Measurements from ENCODE around the gene GPRIN1.

The GPRIN1 gene

GRCh38 chr5:176629317-176629852 lies 19.4 kb upstream of the GPRIN1 start:
- H3K4me1 ChIP-seq (ENCODE audit: control insufficient read depth in 1 of 2, insufficient read depth in 2 of 2, low read length in 2 of 2), result peaks cover 0 to 17% of the 10 kb centered on the region in 2 donors
- H3K27ac ChIP-seq (ENCODE audit: low read length), result no peak overlapping the region
- H3K27me3 ChIP-seq (ENCODE audit: low read depth, low read length), result peaks cover 50% of the 10 kb centered on the region
- peak overlapping the region in 1 of 2 donors; percentile 57 for H3K4me3 ChIP-seq (ENCODE audit: low read depth in 1 of 2, low read length in 2 of 2)
- no peaks in the 10 kb centered on the region for H3K36me3 ChIP-seq (ENCODE audit: control insufficient read depth in 1 of 2, insufficient read depth in 2 of 2, low read length in 2 of 2)
- H3K9me3 ChIP-seq (ENCODE audit: control insufficient read depth in 1 of 2, low read length in 2 of 2), result no peaks in the 10 kb centered on the region

GRCh38 chr5:176628406-176629228 lies 18.7 kb upstream of the GPRIN1 start:
- H3K27me3 ChIP-seq (ENCODE audit: low read depth, low read length), result peaks cover 50% of the 10 kb centered on the region
- H3K4me1 ChIP-seq (ENCODE audit: control insufficient read depth in 1 of 2, insufficient read depth in 2 of 2, low read length in 2 of 2), result peaks cover 0 to 17% of the 10 kb centered on the region in 2 donors
- H3K36me3 ChIP-seq (ENCODE audit: control insufficient read depth in 1 of 2, insufficient read depth in 2 of 2, low read length in 2 of 2), result no peaks in the 10 kb centered on the region
- H3K4me3 ChIP-seq (ENCODE audit: low read depth in 1 of 2, low read length in 2 of 2), result no peak overlapping the region
- H3K9me3 ChIP-seq (ENCODE audit: control insufficient read depth in 1 of 2, low read length in 2 of 2), result no peaks in the 10 kb centered on the region
- no peak overlapping the region for H3K27ac ChIP-seq (ENCODE audit: low read length)

- H3K4me1 ChIP-seq (ENCODE audit: control insufficient read depth in 1 of 2, insufficient read depth in 2 of 2, low read length in 2 of 2), result peaks cover 0 to 17% of the 10 kb centered on the region in 2 donors
- H3K27me3 ChIP-seq (ENCODE audit: low read depth, low read length), result peaks cover 50% of the 10 kb centered on the region
- no peak overlapping the region for H3K4me3 ChIP-seq (ENCODE audit: low read depth in 1 of 2, low read length in 2 of 2)
- H3K9me3 ChIP-seq (ENCODE audit: control insufficient read depth in 1 of 2, low read length in 2 of 2), result no peaks in the 10 kb centered on the region
- H3K27ac ChIP-seq (ENCODE audit: low read length), result no peak overlapping the region
- H3K36me3 ChIP-seq (ENCODE audit: control insufficient read depth in 1 of 2, insufficient read depth in 2 of 2, low read length in 2 of 2), result no peaks in the 10 kb centered on the region
Observed at GRCh38 chr5:176627582-176627981, 17.6 kb upstream of the GPRIN1 start.

- H3K27ac ChIP-seq (ENCODE audit: low read length), result no peak overlapping the region
- H3K36me3 ChIP-seq (ENCODE audit: control insufficient read depth in 1 of 2, insufficient read depth in 2 of 2, low read length in 2 of 2), result no peaks in the 10 kb centered on the region
- no peak overlapping the region for H3K4me3 ChIP-seq (ENCODE audit: low read depth in 1 of 2, low read length in 2 of 2)
- H3K9me3 ChIP-seq (ENCODE audit: control insufficient read depth in 1 of 2, low read length in 2 of 2), result no peaks in the 10 kb centered on the region
- H3K27me3 ChIP-seq (ENCODE audit: low read depth, low read length), result peaks cover 52% of the 10 kb centered on the region
- H3K4me1 ChIP-seq (ENCODE audit: control insufficient read depth in 1 of 2, insufficient read depth in 2 of 2, low read length in 2 of 2), result peaks cover 0 to 18% of the 10 kb centered on the region in 2 donors
Observed at GRCh38 chr5:176626876-176627236, 16.9 kb upstream of the GPRIN1 start.

- no peak overlapping the region for H3K4me3 ChIP-seq (ENCODE audit: low read depth in 1 of 2, low read length in 2 of 2)
- no peak overlapping the region for H3K27ac ChIP-seq (ENCODE audit: low read length)
- H3K9me3 ChIP-seq (ENCODE audit: control insufficient read depth in 1 of 2, low read length in 2 of 2), result no peaks in the 10 kb centered on the region
- H3K27me3 ChIP-seq (ENCODE audit: low read depth, low read length), result peaks cover 56% of the 10 kb centered on the region
- H3K4me1 ChIP-seq (ENCODE audit: control insufficient read depth in 1 of 2, insufficient read depth in 2 of 2, low read length in 2 of 2), result peaks cover 0 to 24% of the 10 kb centered on the region in 2 donors
- no peaks in the 10 kb centered on the region for H3K36me3 ChIP-seq (ENCODE audit: control insufficient read depth in 1 of 2, insufficient read depth in 2 of 2, low read length in 2 of 2)
Observed at GRCh38 chr5:176625966-176626875, 16.3 kb upstream of the GPRIN1 start.

- no peak overlapping the region for H3K27ac ChIP-seq (ENCODE audit: low read length)
- no peak overlapping the region for H3K4me3 ChIP-seq (ENCODE audit: low read depth in 1 of 2, low read length in 2 of 2)
- H3K9me3 ChIP-seq (ENCODE audit: control insufficient read depth in 1 of 2, low read length in 2 of 2), result no peaks in the 10 kb centered on the region
- peaks cover 0 to 29% of the 10 kb centered on the region in 2 donors for H3K4me1 ChIP-seq (ENCODE audit: control insufficient read depth in 1 of 2, insufficient read depth in 2 of 2, low read length in 2 of 2)
- H3K27me3 ChIP-seq (ENCODE audit: low read depth, low read length), result peaks cover 56% of the 10 kb centered on the region
- H3K36me3 ChIP-seq (ENCODE audit: control insufficient read depth in 1 of 2, insufficient read depth in 2 of 2, low read length in 2 of 2), result no peaks in the 10 kb centered on the region
Observed at GRCh38 chr5:176625512-176625911, 15.6 kb upstream of the GPRIN1 start.

- Histone ChIP-seq H3K27ac (ENCODE audit: low read length) (no peak overlapping the region), H3K4me1 (ENCODE audit: control insufficient read depth in 1 of 2, insufficient read depth in 2 of 2, low read length in 2 of 2) (peaks cover 0 to 29% of the 10 kb centered on the region in 2 donors), H3K36me3 (ENCODE audit: control insufficient read depth in 1 of 2, insufficient read depth in 2 of 2, low read length in 2 of 2) (no peaks in the 10 kb centered on the region), H3K4me3 (ENCODE audit: low read depth in 1 of 2, low read length in 2 of 2) (no peak overlapping the region), H3K27me3 (ENCODE audit: low read depth, low read length) (peaks cover 58% of the 10 kb centered on the region), H3K9me3 (ENCODE audit: control insufficient read depth in 1 of 2, low read length in 2 of 2) (no peaks in the 10 kb centered on the region)
Observed at GRCh38 chr5:176624938-176625337, 15.0 kb upstream of the GPRIN1 start.

GRCh38 chr5:176624142-176624541 lies 14.2 kb upstream of the GPRIN1 start:
- Histone ChIP-seq H3K4me1 (ENCODE audit: control insufficient read depth in 1 of 2, insufficient read depth in 2 of 2, low read length in 2 of 2) (peaks cover 0 to 29% of the 10 kb centered on the region in 2 donors), H3K9me3 (ENCODE audit: control insufficient read depth in 1 of 2, low read length in 2 of 2) (no peaks in the 10 kb centered on the region), H3K27me3 (ENCODE audit: low read depth, low read length) (peaks cover 58% of the 10 kb centered on the region), H3K36me3 (ENCODE audit: control insufficient read depth in 1 of 2, insufficient read depth in 2 of 2, low read length in 2 of 2) (no peaks in the 10 kb centered on the region), H3K4me3 (ENCODE audit: low read depth in 1 of 2, low read length in 2 of 2) (no peak overlapping the region), H3K27ac (ENCODE audit: low read length) (no peak overlapping the region)

- Histone ChIP-seq H3K9me3 (ENCODE audit: control insufficient read depth in 1 of 2, low read length in 2 of 2) (no peaks in the 10 kb centered on the region), H3K27me3 (ENCODE audit: low read depth, low read length) (peaks cover 46% of the 10 kb centered on the region), H3K4me3 (ENCODE audit: low read depth in 1 of 2, low read length in 2 of 2) (no peak overlapping the region), H3K36me3 (ENCODE audit: control insufficient read depth in 1 of 2, insufficient read depth in 2 of 2, low read length in 2 of 2) (no peaks in the 10 kb centered on the region), H3K4me1 (ENCODE audit: control insufficient read depth in 1 of 2, insufficient read depth in 2 of 2, low read length in 2 of 2) (peaks cover 0 to 32% of the 10 kb centered on the region in 2 donors), H3K27ac (ENCODE audit: low read length) (no peak overlapping the region)
Observed at GRCh38 chr5:176621661-176622079, 11.7 kb upstream of the GPRIN1 start.

- Histone ChIP-seq H3K4me1 (ENCODE audit: control insufficient read depth in 1 of 2, insufficient read depth in 2 of 2, low read length in 2 of 2) (peaks cover 0 to 32% of the 10 kb centered on the region in 2 donors), H3K4me3 (ENCODE audit: low read depth in 1 of 2, low read length in 2 of 2) (no peak overlapping the region), H3K27me3 (ENCODE audit: low read depth, low read length) (peaks cover 38% of the 10 kb centered on the region)
Observed at GRCh38 chr5:176620333-176620981, 10.5 kb upstream of the GPRIN1 start.

More at GRCh38 chr5:176620333-176620981, 10.5 kb upstream of the GPRIN1 start:
- no peak overlapping the region for H3K27ac ChIP-seq (ENCODE audit: low read length)
- H3K9me3 ChIP-seq (ENCODE audit: control insufficient read depth in 1 of 2, low read length in 2 of 2), result no peaks in the 10 kb centered on the region
- no peaks in the 10 kb centered on the region for H3K36me3 ChIP-seq (ENCODE audit: control insufficient read depth in 1 of 2, insufficient read depth in 2 of 2, low read length in 2 of 2)
